HG03025 (cell line): ENCODE data around the gene PCGF6.
"Not testable (repeated sequence)": the region's sequence is repeated elsewhere in the genome, so short reads cannot be mapped to it uniquely, and the experiment has no call there.

Source experiments
- ATAC-seq: cut with Tn5 transposase; IDR thresholded peaks from one replicate; pipeline ENCODE4 v1.9.1; 2021; ENCODE audit warnings: mild to moderate bottlenecking, moderate library complexity; ENCODE audit not compliant: unreplicated experiment, low FRiP score

PCGF6 gene

GRCh38 chr10:103350517-103351260, at the start of gene PCGF6:
Gene PCGF6 (minus strand): TSS chr10:103351140. CDS start chr10:103351066, 74 bp downstream.
- peak; percentile 66 for ATAC-seq

GRCh38 chr10:103397191-103397825, 46.4 kb upstream of the PCGF6 start:
- no peak for ATAC-seq

GRCh38 chr10:103396789-103397087, 45.8 kb upstream of the PCGF6 start:
- ATAC-seq, result no peak

GRCh38 chr10:103396067-103396788, 45.3 kb upstream of the PCGF6 start, which contains the start of the genes ATP5MK and PDCD11:
Gene ATP5MK (minus strand): TSS chr10:103396475. CDS start chr10:103392457, 4,018 bp downstream.
Gene PDCD11 (plus strand): TSS chr10:103396626. CDS start chr10:103398427, 1,801 bp downstream.
- ATAC-seq, result peak; percentile 97

- ATAC-seq, result no peak
Observed at GRCh38 chr10:103395754-103396066, 44.8 kb upstream of the PCGF6 start.

GRCh38 chr10:103394180-103394579, 43.2 kb upstream of the PCGF6 start:
- ATAC-seq, result no peak

GRCh38 chr10:103382769-103383168, 31.8 kb upstream of the PCGF6 start:
- ATAC-seq, result no peak

- no peak for ATAC-seq
Observed at GRCh38 chr10:103374263-103374662, 23.3 kb upstream of the PCGF6 start.

GRCh38 chr10:103373544-103373943, 22.6 kb upstream of the PCGF6 start:
- ATAC-seq, result no peak

- ATAC-seq, result peak; percentile 56
Observed at GRCh38 chr10:103367782-103368518, 17.0 kb upstream of the PCGF6 start, which contains the start of gene TAF5. Gene TAF5 (plus strand): TSS chr10:103367976. CDS start chr10:103367990, 14 bp downstream.

GRCh38 chr10:103367379-103367781, 16.4 kb upstream of the PCGF6 start:
- ATAC-seq, result no peak

GRCh38 chr10:103360791-103361190, 9.9 kb upstream of the PCGF6 start:
- ATAC-seq, result not testable (repeated sequence)

- not testable (repeated sequence) for ATAC-seq
Observed at GRCh38 chr10:103359493-103359892, 8.6 kb upstream of the PCGF6 start.

GRCh38 chr10:103355906-103356599, 5.1 kb upstream of the PCGF6 start:
- no peak for ATAC-seq

GRCh38 chr10:103354567-103354966, 3.6 kb upstream of the PCGF6 start:
- not testable (repeated sequence) for ATAC-seq

GRCh38 chr10:103353281-103353680, 2.3 kb upstream of the PCGF6 start:
- ATAC-seq, result no peak

GRCh38 chr10:103350175-103350516, 794 bp downstream of the PCGF6 start:
- ATAC-seq, result no peak

- ATAC-seq, result no peak
Observed at GRCh38 chr10:103336370-103336769, 14.6 kb downstream of the PCGF6 start.

- ATAC-seq, result no peak
Observed at GRCh38 chr10:103334567-103334966, 16.4 kb downstream of the PCGF6 start.

- ATAC-seq, result no peak
Observed at GRCh38 chr10:103333934-103334520, 16.9 kb downstream of the PCGF6 start.
